HFFc6 (cell line): ENCODE data around the gene STIM1. TPM values are rescaled to one million over a fixed set of nuclear protein-coding genes. Genes with fewer than 3 reads are reported as not detected.

Experiments used
- DNase-seq: peaks from one replicate; pipeline ENCODE4 v3.0.0-alpha.2; 2018
- H3K27ac Mint-ChIP-seq: 2 replicates; pipeline ENCODE4 v1.8.0; 2020; ENCODE audit warnings: mild to moderate bottlenecking, mixed read lengths
- H3K27me3 Mint-ChIP-seq: 2 replicates; pipeline ENCODE4 v1.8.0; 2021; ENCODE audit warnings: mild to moderate bottlenecking, moderate library complexity, mixed read lengths; ENCODE audit not compliant: insufficient read depth
- H3K36me3 Mint-ChIP-seq: 2 replicates; pipeline ENCODE4 v1.8.0; 2021; ENCODE audit warnings: low read depth, mixed read lengths
- H3K4me1 Mint-ChIP-seq: 2 replicates; pipeline ENCODE4 v1.8.0; 2020; ENCODE audit warnings: low read depth, mixed read lengths
- H3K4me3 Mint-ChIP-seq: 2 replicates; pipeline ENCODE4 v1.8.0; 2020; ENCODE audit warnings: mild to moderate bottlenecking, moderate library complexity, mixed read lengths
- H3K9me3 Mint-ChIP-seq: 2 replicates; pipeline ENCODE4 v1.8.0; 2020; ENCODE audit warnings: mild to moderate bottlenecking, mixed read lengths
- total RNA-seq, 6 experiments: library from RNA; stranded (reverse); fragmentation: NEBNext Ultra II Directional; extraction: Animal tissue kit (Norgen Biotek cat#: 25700); gene quantifications; 2 replicates in 1 of 6; 3 replicates in 5 of 6; pipeline ENCODE4 v1.2.3, GENCODE V29; 2021
- TF ChIP-seq, protein P1 (sequence below): fragments of 200-600 bp; sonication (generic); IDR thresholded peaks from 2 replicates; pipeline ENCODE4 v1.5.0; 2021; ENCODE audit warnings: antibody characterized with exemption, mild to moderate bottlenecking

The STIM1 gene
- total RNA-seq, 6 experiments from 2014 or later, result 27.6 to 33.1 (median 30.7) TPM

DNA sequence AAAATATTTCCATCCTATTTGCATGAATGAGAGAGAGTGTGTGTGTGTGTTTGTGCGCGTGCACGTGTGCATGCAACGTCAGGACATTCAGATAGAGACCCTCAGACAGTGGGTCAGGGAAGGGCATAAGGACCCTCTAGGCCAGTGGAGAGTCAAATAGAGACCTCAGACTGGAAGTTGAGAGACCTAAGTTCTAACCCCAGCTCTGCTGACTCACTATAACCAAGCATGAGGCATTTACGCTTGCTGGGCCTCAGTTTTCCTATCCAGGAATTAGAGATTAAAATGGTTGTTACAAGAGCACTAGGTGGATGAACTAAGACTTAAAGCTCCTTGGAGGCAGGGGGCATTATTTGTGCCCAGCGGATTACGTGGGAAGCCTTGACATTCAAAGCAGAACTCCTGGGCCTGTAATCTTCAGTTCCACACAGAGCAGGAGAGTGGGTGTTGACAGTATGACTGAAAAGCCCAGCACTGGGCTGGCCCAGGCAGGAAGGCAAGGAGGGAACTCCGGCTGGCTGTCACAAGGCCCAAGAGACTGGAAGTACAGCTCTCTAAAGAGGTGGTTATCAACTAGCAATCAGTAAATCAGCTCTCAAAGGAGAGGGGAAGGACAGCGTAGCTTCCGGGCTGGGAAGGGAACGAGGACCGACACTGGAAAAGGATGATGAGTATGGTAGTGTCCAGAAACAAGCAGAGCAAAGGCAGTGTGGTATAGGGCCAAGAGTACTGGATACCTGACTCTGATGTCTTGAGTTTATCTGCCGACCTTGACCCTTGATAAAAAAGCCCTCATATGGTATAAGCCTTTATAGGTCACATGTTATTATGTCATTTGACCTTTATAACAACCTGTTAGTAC is 23.9 kb upstream of the STIM1 start:
- no peak for DNase-seq
- peaks cover 2% of the 10 kb centered on the region; the same call in 1 of the 2 replicates for H3K27me3 Mint-ChIP-seq
- H3K27ac Mint-ChIP-seq, result peak overlapping the region; percentile 34
- TF ChIP-seq, protein P1, sequence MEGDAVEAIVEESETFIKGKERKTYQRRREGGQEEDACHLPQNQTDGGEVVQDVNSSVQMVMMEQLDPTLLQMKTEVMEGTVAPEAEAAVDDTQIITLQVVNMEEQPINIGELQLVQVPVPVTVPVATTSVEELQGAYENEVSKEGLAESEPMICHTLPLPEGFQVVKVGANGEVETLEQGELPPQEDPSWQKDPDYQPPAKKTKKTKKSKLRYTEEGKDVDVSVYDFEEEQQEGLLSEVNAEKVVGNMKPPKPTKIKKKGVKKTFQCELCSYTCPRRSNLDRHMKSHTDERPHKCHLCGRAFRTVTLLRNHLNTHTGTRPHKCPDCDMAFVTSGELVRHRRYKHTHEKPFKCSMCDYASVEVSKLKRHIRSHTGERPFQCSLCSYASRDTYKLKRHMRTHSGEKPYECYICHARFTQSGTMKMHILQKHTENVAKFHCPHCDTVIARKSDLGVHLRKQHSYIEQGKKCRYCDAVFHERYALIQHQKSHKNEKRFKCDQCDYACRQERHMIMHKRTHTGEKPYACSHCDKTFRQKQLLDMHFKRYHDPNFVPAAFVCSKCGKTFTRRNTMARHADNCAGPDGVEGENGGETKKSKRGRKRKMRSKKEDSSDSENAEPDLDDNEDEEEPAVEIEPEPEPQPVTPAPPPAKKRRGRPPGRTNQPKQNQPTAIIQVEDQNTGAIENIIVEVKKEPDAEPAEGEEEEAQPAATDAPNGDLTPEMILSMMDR, result no peak
- H3K36me3 Mint-ChIP-seq, result peaks cover 31% of the 10 kb centered on the region; the same call in 1 of the 2 replicates
- H3K9me3 Mint-ChIP-seq, result no peaks in the 10 kb centered on the region
- no peak overlapping the region for H3K4me3 Mint-ChIP-seq
- H3K4me1 Mint-ChIP-seq, result peaks cover 21% of the 10 kb centered on the region

DNA sequence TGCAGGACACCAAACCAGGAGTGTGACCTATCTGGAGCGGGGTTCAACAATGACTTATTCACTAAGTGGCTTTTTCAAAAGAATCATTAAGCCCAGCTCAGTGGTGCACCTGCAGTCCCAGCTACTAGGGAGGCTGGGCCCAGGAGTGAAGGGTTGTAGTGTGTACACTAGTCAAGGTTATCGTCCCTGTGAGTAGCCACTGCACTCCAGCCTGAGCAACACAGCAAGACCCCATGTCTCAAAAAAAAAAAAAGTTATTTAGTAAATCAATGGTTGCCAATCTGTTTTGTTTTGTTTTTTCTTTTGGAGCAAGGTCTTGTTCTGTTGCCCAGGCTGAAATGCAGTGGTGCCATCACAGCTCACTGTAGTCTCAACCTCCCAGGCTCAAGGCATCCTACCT is 22.6 kb upstream of the STIM1 start:
- H3K9me3 Mint-ChIP-seq, result no peaks in the 10 kb centered on the region
- TF ChIP-seq, protein P1, result no peak
- no peak for DNase-seq
- H3K4me3 Mint-ChIP-seq, result no peak overlapping the region
- H3K27ac Mint-ChIP-seq, result no peak overlapping the region
- no peaks in the 10 kb centered on the region for H3K27me3 Mint-ChIP-seq
- H3K4me1 Mint-ChIP-seq, result peaks cover 29% of the 10 kb centered on the region
- H3K36me3 Mint-ChIP-seq, result peaks cover 22% of the 10 kb centered on the region; the same call in 1 of the 2 replicates

DNA sequence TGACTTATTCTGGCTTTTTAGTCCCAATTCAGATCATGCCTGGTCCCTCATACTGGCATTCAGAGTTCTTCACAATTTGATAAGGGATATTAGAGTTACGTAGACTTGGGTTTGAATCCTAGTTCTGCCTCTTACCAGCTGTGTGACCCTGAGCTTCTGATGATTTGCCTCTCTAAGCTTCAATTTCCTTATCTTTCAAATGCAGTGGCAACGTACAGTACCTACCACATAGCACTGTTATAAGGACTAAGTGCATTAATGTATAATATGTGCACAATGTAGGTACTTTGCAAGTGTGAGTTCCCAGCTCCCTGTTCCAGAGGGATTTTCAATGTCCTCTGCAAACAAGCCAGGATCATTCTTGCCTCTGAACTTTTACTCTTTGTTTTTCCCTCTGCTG is 22.0 kb upstream of the STIM1 start:
- no peak overlapping the region for H3K27ac Mint-ChIP-seq

DNA sequence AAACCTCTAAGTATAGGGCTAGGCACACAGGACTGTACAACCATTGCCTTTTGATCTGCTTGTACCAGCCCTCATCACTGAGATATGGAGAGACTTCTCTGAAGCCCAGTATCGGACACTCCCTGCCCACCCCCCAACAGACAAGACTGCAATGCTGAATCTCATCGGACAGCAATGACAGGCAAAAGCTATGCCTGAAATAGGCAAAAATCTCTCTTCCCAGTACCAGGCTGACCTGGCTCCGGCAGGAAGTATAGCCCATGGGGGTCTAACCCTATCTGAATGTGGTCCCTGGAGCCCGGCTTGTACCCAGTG is 21.2 kb upstream of the STIM1 start:
- TF ChIP-seq, protein P1, result no peak

More for the DNA sequence above, 22.0 kb upstream of the STIM1 start:
- Mint-ChIP-seq H3K9me3 (no peaks in the 10 kb centered on the region), H3K4me1 (peaks cover 36% of the 10 kb centered on the region), H3K36me3 (peaks cover 23% of the 10 kb centered on the region; the same call in 1 of the 2 replicates), H3K4me3 (no peak overlapping the region), H3K27me3 (no peaks in the 10 kb centered on the region)
- TF ChIP-seq, protein P1, result no peak
- no peak for DNase-seq

DNA sequence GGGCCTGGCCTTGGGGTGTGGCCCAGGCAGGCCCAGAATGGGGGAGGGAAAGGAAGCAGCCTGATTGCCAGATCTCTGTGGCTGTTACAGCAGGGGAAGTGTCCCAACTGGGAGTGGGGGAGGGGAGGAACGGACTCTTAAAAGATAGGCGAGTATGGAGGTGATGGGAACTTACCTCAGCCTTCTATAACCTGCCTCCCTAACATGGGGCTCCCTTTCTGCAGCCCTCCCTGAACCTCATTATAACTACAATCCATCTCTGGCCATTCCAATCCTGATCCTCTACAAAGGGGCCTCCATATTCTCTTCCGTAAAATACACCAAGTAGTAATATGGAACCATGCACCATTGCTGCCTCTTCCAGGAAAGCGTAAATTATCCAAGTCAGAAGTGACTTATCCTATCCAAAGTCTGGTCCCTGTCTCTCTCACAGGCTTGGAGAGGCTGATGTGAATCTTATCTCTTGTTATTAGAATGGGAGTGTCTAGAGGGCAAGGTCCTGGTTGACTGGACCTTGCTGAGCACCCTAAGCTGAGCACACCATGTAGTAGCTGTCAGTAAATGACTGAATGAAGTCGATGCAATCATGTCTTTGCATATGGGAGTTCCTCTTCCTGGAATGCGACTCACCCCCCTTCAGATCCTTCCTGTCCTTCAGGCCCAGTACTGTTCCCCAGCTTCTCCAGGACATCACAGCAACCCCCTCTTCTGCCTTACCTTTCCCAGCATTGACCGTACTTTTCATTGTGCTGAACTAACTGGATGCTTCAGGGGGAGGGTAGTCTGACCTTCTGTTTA is 20.6 kb upstream of the STIM1 start:
- Mint-ChIP-seq H3K9me3 (no peaks in the 10 kb centered on the region), H3K27me3 (no peaks in the 10 kb centered on the region), H3K4me1 (peaks cover 50% of the 10 kb centered on the region), H3K36me3 (peaks cover 27% of the 10 kb centered on the region), H3K27ac (peak overlapping the region; percentile 28; the same call in 1 of the 2 replicates), H3K4me3 (no peak overlapping the region)
- TF ChIP-seq, protein P1, result no peak
- DNase-seq, result no peak

More for the DNA sequence above, 21.2 kb upstream of the STIM1 start:
- no peak overlapping the region for H3K4me3 Mint-ChIP-seq
- peaks cover 44% of the 10 kb centered on the region for H3K4me1 Mint-ChIP-seq
- no peak overlapping the region for H3K27ac Mint-ChIP-seq
- no peaks in the 10 kb centered on the region for H3K9me3 Mint-ChIP-seq
- DNase-seq, result no peak
- no peaks in the 10 kb centered on the region for H3K27me3 Mint-ChIP-seq
- H3K36me3 Mint-ChIP-seq, result peaks cover 26% of the 10 kb centered on the region
